Kidney epithelial cell (primary cell): ENCODE results near the gene CD28. TPM values are rescaled to one million over a fixed set of nuclear protein-coding genes. Genes with fewer than 3 reads are reported as not detected.

Experiments used
- DNase-seq: peaks from one replicate; pipeline ENCODE4 v3.0.0-alpha.2; 2010; ENCODE audit warnings: low read depth
- H3K27me3 ChIP-seq: 2 replicates; pipeline ENCODE4 v1.6.0; 2011; ENCODE audit warnings: low read length; ENCODE audit not compliant: control insufficient read depth, insufficient read depth
- H3K36me3 ChIP-seq: 2 replicates; pipeline ENCODE4 v1.5.1; 2011; ENCODE audit warnings: low read length; ENCODE audit not compliant: control insufficient read depth, insufficient read depth
- H3K4me3 ChIP-seq: 2 replicates; pipeline ENCODE4 v1.5.1; 2011; ENCODE audit warnings: low read depth, mild to moderate bottlenecking, control low read depth, low read length
- CTCF ChIP-seq: IDR thresholded peaks from 2 replicates; pipeline ENCODE4 v1.5.1; 2011; ENCODE audit warnings: mild to moderate bottlenecking, moderate library complexity, low read length, control low read depth, inconsistent platforms; ENCODE audit not compliant: insufficient read depth, poor library complexity, severe bottlenecking
- total RNA-seq: library from RNA; depleted of rRNA; stranded (reverse); fragments of >200 nt; gene quantifications from 2 replicates; pipeline ENCODE4 v1.2.3, GENCODE V29; 2015

Gene CD28
- total RNA-seq, 1 donor from 2014 or later: not detected

DNA sequence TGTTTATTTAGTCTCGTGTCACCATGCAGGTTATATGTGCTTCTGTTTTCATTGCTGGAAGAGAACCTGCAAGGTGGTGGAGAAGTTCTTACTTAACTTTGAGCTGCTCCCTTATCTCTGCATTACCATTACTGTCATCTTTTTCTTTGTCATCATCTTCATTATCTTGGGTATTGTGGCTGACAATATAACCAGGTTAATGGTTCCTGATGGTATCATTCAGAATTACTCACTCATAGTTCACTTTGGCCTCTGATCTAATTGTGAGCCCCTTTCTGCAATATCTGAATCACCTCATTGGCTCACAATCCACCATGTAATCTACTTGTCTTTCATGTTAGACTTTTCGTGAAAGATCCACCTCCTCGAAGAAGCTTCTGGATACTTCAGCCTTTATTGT lies 5.0 kb downstream of the CD28 start:
- no peak for DNase-seq
- no peaks in the 10 kb centered on the region for H3K27me3 ChIP-seq
- H3K36me3 ChIP-seq: no peaks in the 10 kb centered on the region
- TF ChIP-seq CTCF: no peak
- no peak overlapping the region for H3K4me3 ChIP-seq

- TF ChIP-seq CTCF: no peak
- Histone ChIP-seq H3K36me3 (no peaks in the 10 kb centered on the region), H3K4me3 (no peak overlapping the region), H3K27me3 (no peaks in the 10 kb centered on the region)
- no peak for DNase-seq
Measured at GRCh38 chr2:203713381-203713780, 6.9 kb downstream of the CD28 start.

GRCh38 chr2:203714112-203714511 lies 7.7 kb downstream of the CD28 start:
- Histone ChIP-seq H3K4me3 (no peak overlapping the region), H3K27me3 (no peaks in the 10 kb centered on the region), H3K36me3 (no peaks in the 10 kb centered on the region)
- no peak for TF ChIP-seq CTCF
- DNase-seq: no peak

DNA sequence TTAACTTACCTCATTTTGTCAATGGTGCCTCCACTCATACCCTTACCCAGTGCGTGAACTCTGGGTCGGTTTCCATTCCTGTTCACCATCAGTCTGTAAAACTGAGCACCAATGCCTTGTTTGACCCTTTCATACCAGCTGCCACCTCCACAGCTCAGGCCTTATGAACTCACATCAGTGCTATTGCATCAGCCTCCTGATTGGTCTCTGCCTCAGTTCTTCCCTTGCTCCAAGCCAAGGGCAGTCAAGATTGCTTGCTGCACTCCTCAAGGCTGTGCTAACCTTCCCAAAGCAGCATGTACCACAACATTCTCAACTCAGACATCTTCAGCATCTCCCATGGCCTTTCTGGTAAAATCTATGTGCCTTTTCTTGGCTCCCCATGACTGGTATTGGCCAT lies 9.3 kb downstream of the CD28 start:
- no peaks in the 10 kb centered on the region for H3K36me3 ChIP-seq
- H3K27me3 ChIP-seq: no peaks in the 10 kb centered on the region
- TF ChIP-seq CTCF: no peak
- no peak for DNase-seq
- H3K4me3 ChIP-seq: no peak overlapping the region

- H3K36me3 ChIP-seq: no peaks in the 10 kb centered on the region
- H3K4me3 ChIP-seq: no peak overlapping the region
- no peaks in the 10 kb centered on the region for H3K27me3 ChIP-seq
- DNase-seq: no peak
- no peak for TF ChIP-seq CTCF
Measured at GRCh38 chr2:203718087-203718486, 11.6 kb downstream of the CD28 start.

GRCh38 chr2:203719456-203720410 lies 13.3 kb downstream of the CD28 start:
- DNase-seq: no peak
- H3K4me3 ChIP-seq: no peak overlapping the region
- H3K36me3 ChIP-seq: no peaks in the 10 kb centered on the region
- TF ChIP-seq CTCF: no peak
- H3K27me3 ChIP-seq: no peaks in the 10 kb centered on the region
